Common myeloid progenitor, CD34-positive (primary cell): ENCODE measurements around the gene BACH1.

Source experiments
- CTCF ChIA-PET: fragments of 350-600 bp; sonication (Branson Sonifier 250); formaldehyde crosslinking; loops from one replicate; lab custom pipeline; 2021; ENCODE audit warnings: antibody characterized with exemption; lab: Charles Lee
- POLR2A ChIA-PET: fragments of 350-600 bp; sonication (Branson Sonifier 250); formaldehyde crosslinking; loops from one replicate; lab custom pipeline; 2021; ENCODE audit warnings: antibody characterized with exemption; lab: Charles Lee
- DNase-seq, 3 donors: peaks; one replicate each; pipeline versions ENCODE4 v3.0.0 to v3.0.0-alpha.2; 2013
- H3K27ac ChIP-seq, 2 experiments: 1 replicate in 1 of 2; 2 replicates in 1 of 2; pipeline ENCODE4 v1.7.0; 2013; ENCODE audit warnings: inconsistent platforms in 2 of 2, low read length in 2 of 2, mild to moderate bottlenecking in 2 of 2, low read depth in 1 of 2, moderate library complexity in 1 of 2; ENCODE audit not compliant: severe bottlenecking in 2 of 2, insufficient read depth in 1 of 2, poor library complexity in 1 of 2
- H3K27me3 ChIP-seq, 5 experiments: replicated peaks in 2 of 5; 1 replicate in 3 of 5; 2 replicates in 2 of 5; pipeline versions ENCODE4 v1.6.1 to v1.7.0; 2013; ENCODE audit warnings: low read length in 4 of 5, mild to moderate bottlenecking in 2 of 5, moderate library complexity in 2 of 5, inconsistent platforms in 1 of 5; ENCODE audit not compliant: insufficient read depth in 5 of 5, control insufficient read depth in 4 of 5
- H3K36me3 ChIP-seq, 4 experiments: 1 replicate in 2 of 4; 2 replicates in 2 of 4; pipeline versions ENCODE4 v1.6.1 to v1.7.0; 2013; ENCODE audit warnings: low read length in 3 of 4, control low read depth in 1 of 4, mild to moderate bottlenecking in 1 of 4; ENCODE audit not compliant: control insufficient read depth in 4 of 4, insufficient read depth in 4 of 4
- H3K4me1 ChIP-seq, 4 experiments: 1 replicate in 3 of 4; 2 replicates in 1 of 4; pipeline versions ENCODE4 v1.6.1 to v1.7.1; 2013; ENCODE audit warnings: low read length in 3 of 4, mild to moderate bottlenecking in 3 of 4, control low read depth in 1 of 4, inconsistent platforms in 1 of 4, moderate library complexity in 1 of 4; ENCODE audit not compliant: control insufficient read depth in 4 of 4, insufficient read depth in 4 of 4; ENCODE audit errors: control extremely low read depth in 1 of 4
- H3K4me3 ChIP-seq, 7 experiments: 1 replicate in 4 of 7; 2 replicates in 3 of 7; pipeline versions ENCODE4 v1.5.1 to v1.7.0; 2013; ENCODE audit warnings: mild to moderate bottlenecking in 7 of 7, low read length in 6 of 7, moderate library complexity in 6 of 7, inconsistent platforms in 2 of 7, low read depth in 2 of 7, control low read depth in 1 of 7; ENCODE audit not compliant: insufficient read depth in 4 of 7, control insufficient read depth in 1 of 7; ENCODE audit errors: extremely low read depth in 1 of 7
- H3K9me3 ChIP-seq, 5 experiments: 1 replicate in 4 of 5; 2 replicates in 1 of 5; pipeline versions ENCODE4 v1.6.1 to v1.7.1; 2013; ENCODE audit warnings: low read length in 4 of 5, mild to moderate bottlenecking in 2 of 5, inconsistent platforms in 1 of 5, low read depth in 1 of 5, moderate library complexity in 1 of 5; ENCODE audit not compliant: control insufficient read depth in 4 of 5, insufficient read depth in 2 of 5; ENCODE audit errors: control extremely low read depth in 1 of 5
- WGBS: methylation state at CpG from one replicate; pipeline ENCODE4 v1.1.5; 2013; ENCODE audit not compliant: insufficient coverage; 5-methylcytosine and 5-hydroxymethylcytosine counted together

BACH1 gene

GRCh38 chr21:29304597-29304996 is 5.9 kb downstream of the BACH1 start:
- H3K9me3 ChIP-seq = no peaks in the 10 kb centered on the region
- no peaks in the 10 kb centered on the region for H3K27me3 ChIP-seq
- DNase-seq = peak in 2 of 3 donors; percentile 63 to 76
- peaks cover 27 to 54% (median 43%) of the 10 kb centered on the region in 4 experiments for H3K4me1 ChIP-seq
- ChIA-PET CTCF (no interaction called here), POLR2A (no interaction called here)
- peaks cover 0 to 3% (median 2%) of the 10 kb centered on the region in 4 experiments for H3K36me3 ChIP-seq
- H3K27ac ChIP-seq = peak overlapping the region in 1 of 2 experiments; percentile 32
- 0% methylated on average over 1 of the region's 2 CpGs for WGBS
- no peak overlapping the region for H3K4me3 ChIP-seq

- 73% methylated on average over 2 of the region's 3 CpGs for WGBS
- peak overlapping the region in 1 of 2 experiments; percentile 45 for H3K27ac ChIP-seq
These were observed 6.3 kb downstream of the BACH1 start for GRCh38 chr21:29305068-29305467.

GRCh38 chr21:29305561-29305960 is 6.8 kb downstream of the BACH1 start:
- CTCF ChIA-PET = interaction anchor here (0.6 kb wide), 2 partner anchors 9 to 22 kb away, joined by 3 read pairs; no protein-coding TSS in a partner anchor
- no CpG with 5 or more reads among the region's 1 CpG for WGBS
- no peak for DNase-seq
- Histone ChIP-seq H3K4me1 (peaks cover 18 to 46% (median 35%) of the 10 kb centered on the region in 4 experiments), H3K27me3 (no peaks in the 10 kb centered on the region), H3K9me3 (no peaks in the 10 kb centered on the region), H3K36me3 (peaks cover 2 to 7% (median 4%) of the 10 kb centered on the region in 4 experiments), H3K27ac (peak overlapping the region in 1 of 2 experiments; percentile 45), H3K4me3 (no peak overlapping the region)
- POLR2A ChIA-PET = interaction anchor here (0.7 kb wide), 1 partner anchor 8 kb away, joined by 3 read pairs; no protein-coding TSS in a partner anchor

More at GRCh38 chr21:29305068-29305467, 6.3 kb downstream of the BACH1 start:
- POLR2A ChIA-PET = interaction anchor here (0.7 kb wide), 1 partner anchor 8 kb away, joined by 3 read pairs; no protein-coding TSS in a partner anchor
- no peaks in the 10 kb centered on the region for H3K27me3 ChIP-seq
- CTCF ChIA-PET = interaction anchor here (0.6 kb wide), 1 partner anchor 23 kb away, joined by 3 read pairs; no protein-coding TSS in a partner anchor
- H3K4me1 ChIP-seq = peaks cover 23 to 51% (median 39%) of the 10 kb centered on the region in 4 experiments
- no peak overlapping the region for H3K4me3 ChIP-seq
- no peaks in the 10 kb centered on the region for H3K9me3 ChIP-seq
- peaks cover 0 to 3% (median 2%) of the 10 kb centered on the region in 4 experiments for H3K36me3 ChIP-seq
- no peak for DNase-seq

- peaks cover 13 to 39% (median 24%) of the 10 kb centered on the region in 4 experiments for H3K4me1 ChIP-seq
- H3K9me3 ChIP-seq = no peaks in the 10 kb centered on the region
- no peak overlapping the region for H3K27ac ChIP-seq
- H3K4me3 ChIP-seq = no peak overlapping the region
- H3K36me3 ChIP-seq = peaks cover 6 to 8% (median 7%) of the 10 kb centered on the region in 4 experiments
- no peaks in the 10 kb centered on the region for H3K27me3 ChIP-seq
- CTCF ChIA-PET = interaction anchor here (1.1 kb wide), 1 partner anchor 9 kb away, joined by 3 read pairs; no protein-coding TSS in a partner anchor
- no CpG with 5 or more reads among the region's 3 CpGs for WGBS
- POLR2A ChIA-PET = no interaction called here
- no peak for DNase-seq
These were observed 8.2 kb downstream of the BACH1 start for GRCh38 chr21:29306920-29307319.

GRCh38 chr21:29307718-29308455 is 9.2 kb downstream of the BACH1 start:
- peak in 2 of 3 donors; percentile 22 to 33 for DNase-seq
- H3K27me3 ChIP-seq = no peaks in the 10 kb centered on the region
- H3K4me3 ChIP-seq = no peak overlapping the region
- H3K9me3 ChIP-seq = peaks cover 0 to 1% (median 0%) of the 10 kb centered on the region in 5 experiments
- peaks cover 6 to 12% (median 7%) of the 10 kb centered on the region in 4 experiments for H3K36me3 ChIP-seq
- peak overlapping the region in 1 of 2 experiments; percentile 37 for H3K27ac ChIP-seq
- ChIA-PET POLR2A (no interaction called here), CTCF (interaction anchor here (0.6 to 1.1 kb wide), 3 partner anchors 10 to 346 kb away, joined by 3 read pairs; no protein-coding TSS in a partner anchor)
- WGBS = 57% methylated on average over 1 of the region's 3 CpGs
- H3K4me1 ChIP-seq = peaks cover 9 to 31% (median 20%) of the 10 kb centered on the region in 4 experiments

- H3K27me3 ChIP-seq = no peaks in the 10 kb centered on the region
- H3K4me3 ChIP-seq = no peak overlapping the region
- CTCF ChIA-PET = interaction anchor here (0.9 to 1.2 kb wide), 2 partner anchors 10 to 11 kb away, joined by 3 read pairs; partner anchors contain the start of gene BACH1
- H3K36me3 ChIP-seq = peaks cover 6 to 12% (median 7%) of the 10 kb centered on the region in 4 experiments
- H3K4me1 ChIP-seq = peaks cover 9 to 33% (median 19%) of the 10 kb centered on the region in 4 experiments
- DNase-seq = no peak
- H3K27ac ChIP-seq = no peak overlapping the region
- WGBS = no CpG with 5 or more reads among the region's 2 CpGs
- POLR2A ChIA-PET = interaction anchor here (0.7 kb wide), 1 partner anchor 47 kb away, joined by 5 read pairs; no protein-coding TSS in a partner anchor
- peaks cover 0 to 1% (median 0%) of the 10 kb centered on the region in 5 experiments for H3K9me3 ChIP-seq
These were observed 9.7 kb downstream of the BACH1 start for GRCh38 chr21:29308456-29308783.
